Kidney epithelial cell (primary cell): ENCODE measurements around the gene LCP2. TPM values are rescaled to one million over a fixed set of nuclear protein-coding genes. Genes with fewer than 3 reads are reported as not detected.

Experiments used
- DNase-seq: peaks from one replicate; pipeline ENCODE4 v3.0.0-alpha.2; 2010; ENCODE audit warnings: low read depth
- H3K27me3 ChIP-seq: 2 replicates; pipeline ENCODE4 v1.6.0; 2011; ENCODE audit warnings: low read length; ENCODE audit not compliant: control insufficient read depth, insufficient read depth
- H3K36me3 ChIP-seq: 2 replicates; pipeline ENCODE4 v1.5.1; 2011; ENCODE audit warnings: low read length; ENCODE audit not compliant: control insufficient read depth, insufficient read depth
- H3K4me3 ChIP-seq: 2 replicates; pipeline ENCODE4 v1.5.1; 2011; ENCODE audit warnings: low read depth, mild to moderate bottlenecking, control low read depth, low read length
- total RNA-seq: library from RNA; depleted of rRNA; stranded (reverse); fragments of >200 nt; gene quantifications from 2 replicates; pipeline ENCODE4 v1.2.3, GENCODE V29; 2015
- TF ChIP-seq, protein P1 (sequence below): IDR thresholded peaks from 2 replicates; pipeline ENCODE4 v1.5.1; 2011; ENCODE audit warnings: mild to moderate bottlenecking, moderate library complexity, low read length, control low read depth, inconsistent platforms; ENCODE audit not compliant: insufficient read depth, poor library complexity, severe bottlenecking

Gene LCP2
- 0.07 and 0.13 TPM in 2 replicates for total RNA-seq

DNA sequence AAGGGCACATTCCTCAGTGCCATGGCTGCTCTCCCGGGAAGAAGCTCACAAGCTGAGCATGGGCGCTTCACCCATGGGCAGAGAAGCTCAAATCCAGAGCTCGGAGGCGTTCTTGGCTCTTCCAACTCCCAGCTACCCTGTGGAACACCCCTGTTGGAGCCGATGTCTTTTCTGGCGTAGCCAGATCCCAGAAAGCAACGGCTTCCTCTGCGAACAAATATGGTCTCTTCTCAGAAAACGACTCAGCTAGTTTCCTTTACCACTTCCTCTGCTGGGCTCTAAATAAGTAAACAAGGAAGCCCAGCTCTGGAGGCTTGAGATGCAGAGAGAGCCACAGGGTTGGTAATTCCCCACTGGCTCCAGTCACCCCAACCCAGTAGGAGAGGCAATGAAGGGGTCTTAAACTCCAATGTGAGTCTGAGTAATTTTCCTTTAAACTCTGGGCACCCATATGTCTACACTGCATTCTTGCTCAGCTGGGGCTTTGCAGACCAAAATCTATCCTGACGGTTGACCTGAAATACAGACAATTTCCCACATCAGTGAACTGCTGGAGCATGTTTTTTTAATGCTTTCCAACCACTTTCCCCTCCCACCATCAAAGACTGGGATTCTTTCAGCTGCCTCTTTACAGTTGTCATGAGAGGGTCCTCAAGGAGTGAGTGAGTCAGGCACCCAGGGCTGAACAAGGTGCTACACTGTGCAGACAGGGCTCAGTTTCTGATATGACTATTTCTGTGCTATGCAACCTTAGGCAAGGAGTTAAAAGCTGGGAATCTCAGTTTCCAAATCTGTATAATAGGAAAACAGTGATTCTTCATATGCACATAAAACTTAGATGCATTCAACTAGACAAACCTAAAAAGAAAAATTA lies at the start of gene LCP2:
Gene LCP2, minus strand, starts transcription at position 189 of the 874 bp plus-strand sequence. Its CDS starts 166 bp downstream, at position 23.
- no peaks in the 10 kb centered on the region for H3K36me3 ChIP-seq
- no peak within 1 kb of the TSS for H3K4me3 ChIP-seq
- TF ChIP-seq, protein P1, sequence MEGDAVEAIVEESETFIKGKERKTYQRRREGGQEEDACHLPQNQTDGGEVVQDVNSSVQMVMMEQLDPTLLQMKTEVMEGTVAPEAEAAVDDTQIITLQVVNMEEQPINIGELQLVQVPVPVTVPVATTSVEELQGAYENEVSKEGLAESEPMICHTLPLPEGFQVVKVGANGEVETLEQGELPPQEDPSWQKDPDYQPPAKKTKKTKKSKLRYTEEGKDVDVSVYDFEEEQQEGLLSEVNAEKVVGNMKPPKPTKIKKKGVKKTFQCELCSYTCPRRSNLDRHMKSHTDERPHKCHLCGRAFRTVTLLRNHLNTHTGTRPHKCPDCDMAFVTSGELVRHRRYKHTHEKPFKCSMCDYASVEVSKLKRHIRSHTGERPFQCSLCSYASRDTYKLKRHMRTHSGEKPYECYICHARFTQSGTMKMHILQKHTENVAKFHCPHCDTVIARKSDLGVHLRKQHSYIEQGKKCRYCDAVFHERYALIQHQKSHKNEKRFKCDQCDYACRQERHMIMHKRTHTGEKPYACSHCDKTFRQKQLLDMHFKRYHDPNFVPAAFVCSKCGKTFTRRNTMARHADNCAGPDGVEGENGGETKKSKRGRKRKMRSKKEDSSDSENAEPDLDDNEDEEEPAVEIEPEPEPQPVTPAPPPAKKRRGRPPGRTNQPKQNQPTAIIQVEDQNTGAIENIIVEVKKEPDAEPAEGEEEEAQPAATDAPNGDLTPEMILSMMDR, result no peak
- DNase-seq, result no peak
- H3K27me3 ChIP-seq, result peaks cover 8% of the 10 kb centered on the region

DNA sequence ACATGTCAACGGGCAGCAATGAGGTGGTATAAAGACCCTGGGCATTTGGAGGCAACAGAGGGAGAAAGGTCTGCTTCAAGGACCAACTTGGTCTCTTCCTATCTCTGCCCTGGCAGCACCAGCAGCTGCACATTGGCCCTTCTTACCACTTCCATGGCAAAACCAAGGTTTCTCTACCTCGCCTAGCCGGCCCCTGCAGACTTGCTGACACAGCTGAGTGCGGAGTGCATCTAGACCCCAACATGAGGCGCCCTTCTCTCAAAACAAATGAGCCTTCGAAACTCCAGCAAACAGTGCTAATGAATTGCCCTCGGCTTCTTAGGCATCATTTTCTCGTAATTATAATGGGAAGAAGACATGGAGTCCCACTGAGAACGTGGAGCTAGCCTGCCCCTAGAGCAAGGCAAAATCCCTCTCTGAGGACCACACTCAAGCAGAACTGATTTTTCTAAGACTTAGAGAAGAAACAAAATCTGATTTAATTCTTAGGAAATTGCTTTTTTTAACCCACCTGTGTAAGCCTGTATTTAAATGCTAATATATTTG lies 49.5 kb upstream of the LCP2 start:
- Histone ChIP-seq H3K27me3 (peaks cover 11% of the 10 kb centered on the region), H3K4me3 (no peak overlapping the region), H3K36me3 (no peaks in the 10 kb centered on the region)
- TF ChIP-seq, protein P1, result no peak
- no peak for DNase-seq

DNA sequence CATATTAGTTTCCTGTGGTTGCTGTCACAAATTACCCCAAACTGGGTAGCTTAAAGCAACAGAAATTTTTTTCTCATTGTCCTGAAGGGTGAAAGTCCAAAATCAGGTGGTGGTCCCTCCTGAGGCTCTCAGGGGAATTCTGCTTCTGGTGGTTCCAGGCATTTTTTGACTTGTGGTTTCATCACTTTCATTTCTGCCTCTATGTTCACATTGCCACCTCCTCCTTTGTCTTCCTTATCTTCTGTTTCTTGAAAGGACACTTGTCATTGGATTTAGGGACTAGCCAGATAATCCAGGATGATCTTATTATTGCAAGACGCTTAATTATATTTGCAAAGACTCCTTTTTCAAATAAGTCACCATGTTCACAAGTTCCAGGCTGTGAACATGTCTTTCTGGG lies 48.4 kb upstream of the LCP2 start:
- no peak overlapping the region for H3K4me3 ChIP-seq
- DNase-seq, result no peak
- H3K27me3 ChIP-seq, result peaks cover 11% of the 10 kb centered on the region
- TF ChIP-seq, protein P1, result no peak
- no peaks in the 10 kb centered on the region for H3K36me3 ChIP-seq

DNA sequence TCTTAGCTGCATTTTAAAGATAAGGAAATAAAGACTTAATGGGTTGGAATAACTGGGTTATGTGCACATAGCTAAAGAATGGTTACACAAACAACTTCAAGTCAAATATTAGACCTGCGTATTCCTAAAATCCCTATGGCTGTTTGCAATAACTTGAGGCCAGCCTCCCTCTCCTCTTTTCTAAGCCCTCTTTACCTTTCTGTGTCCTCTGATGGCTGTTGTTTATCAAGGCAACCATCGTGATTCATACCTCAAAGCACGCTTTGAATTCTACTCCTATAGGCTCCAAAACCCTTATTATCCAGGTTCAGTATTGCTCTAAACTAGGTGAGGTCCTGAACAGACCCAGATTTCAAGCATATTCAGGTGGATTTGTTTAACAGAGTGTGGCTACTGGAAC lies 45.6 kb upstream of the LCP2 start:
- DNase-seq, result no peak
- TF ChIP-seq, protein P1, result no peak

DNA sequence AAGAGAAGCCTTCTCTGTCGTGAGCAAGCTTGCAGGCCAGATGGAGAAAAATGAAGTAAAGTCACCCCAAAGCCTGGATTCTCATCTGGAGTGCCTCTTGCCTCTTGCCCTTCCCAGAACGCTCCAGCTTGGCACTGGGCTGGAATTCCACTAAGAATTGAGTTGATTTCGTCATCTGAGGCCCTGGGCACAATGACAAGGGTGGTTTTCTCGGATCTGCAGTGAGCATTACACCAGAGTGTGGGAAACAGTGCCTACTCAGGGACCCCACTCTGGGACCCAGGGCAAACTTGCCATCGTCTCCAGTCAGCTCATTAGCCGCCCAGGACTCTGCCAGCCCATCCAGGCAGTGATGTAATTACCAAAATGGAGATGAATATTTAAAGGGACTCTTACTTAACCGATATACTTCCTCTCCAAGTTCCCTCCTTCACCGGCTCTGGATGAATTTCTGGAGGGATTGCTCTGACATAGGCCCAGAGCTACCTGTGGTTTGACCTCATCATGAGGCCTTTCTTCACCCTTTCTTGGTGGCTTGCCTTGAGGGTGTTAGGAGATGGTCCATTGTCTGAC lies 44.7 kb upstream of the LCP2 start:
- TF ChIP-seq, protein P1, result no peak
- peaks cover 2% of the 10 kb centered on the region for H3K27me3 ChIP-seq
- no peak overlapping the region for H3K4me3 ChIP-seq
- no peak for DNase-seq
- no peaks in the 10 kb centered on the region for H3K36me3 ChIP-seq

More for the DNA sequence above, 45.6 kb upstream of the LCP2 start:
- peaks cover 2% of the 10 kb centered on the region for H3K27me3 ChIP-seq
- H3K4me3 ChIP-seq, result no peak overlapping the region
- H3K36me3 ChIP-seq, result no peaks in the 10 kb centered on the region
